SK-N-MC (cell line): ENCODE results near the gene MCIDAS.

ENCODE experiments used
- EZH2 ChIP-seq: fragments of 200-600 bp; sonication (generic); IDR thresholded peaks from one replicate; pipeline ENCODE4 v1.6.1; 2017; ENCODE audit warnings: antibody characterized with exemption
- FOXP2 ChIP-seq: optimal IDR thresholded peaks from 2 replicates; pipeline ENCODE3; 2011; ENCODE audit warnings: mild to moderate bottlenecking, moderate library complexity; ENCODE audit not compliant: insufficient read depth; ENCODE audit errors: extremely low read length, control extremely low read depth
- POLR2AphosphoS5 ChIP-seq: IDR thresholded peaks from 2 replicates; pipeline ENCODE4 v1.6.1; 2012; ENCODE audit warnings: mild to moderate bottlenecking, low read depth, low read length, borderline replicate concordance

DNA sequence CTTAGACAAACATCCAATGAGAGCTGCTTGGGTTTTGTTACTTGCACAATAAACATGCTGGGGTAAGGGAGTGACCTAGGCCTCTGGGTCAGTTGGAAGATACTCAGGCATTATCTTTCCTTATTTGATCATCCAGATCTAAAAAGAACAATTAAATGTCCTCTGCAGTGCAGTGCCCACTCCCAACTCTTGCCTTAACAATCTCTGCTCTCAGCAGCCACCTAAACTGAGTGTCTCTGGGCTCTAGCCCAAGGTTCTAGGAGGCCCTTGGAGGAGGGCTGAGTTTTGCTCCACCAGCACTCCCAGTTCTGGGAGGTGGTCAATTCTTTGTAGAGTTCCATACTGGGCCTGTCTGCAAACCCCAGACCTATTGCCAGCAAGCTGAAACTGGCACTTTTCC is 1.8 kb downstream of the MCIDAS start:
- TF ChIP-seq EZH2 (no peak), POLR2AphosphoS5 (no peak), FOXP2 (no peak)
